IMR-90 (cell line): ENCODE measurements around the gene NEGR1. TPM values are rescaled to one million over a fixed set of nuclear protein-coding genes. Genes with fewer than 3 reads are reported as not detected.

Experiments used
- ATAC-seq: fragments of 200-7000 bp; cut with Tn5 transposase; 2 replicates; pipeline ENCODE4 v1.9.1; 2020; ENCODE audit warnings: low read depth, mild to moderate bottlenecking, moderate library complexity
- BruUV-seq: library from RNA; stranded (reverse); fragments of 400-500 nt; replicated peaks from 2 replicates; lab custom pipeline; 2021; lab: Mats Ljungman, UMichigan
- CTCF ChIA-PET: fragments of 300-600 bp; formaldehyde crosslinking; extraction: SDS; loops from one replicate; lab custom pipeline; 2021; ENCODE audit warnings: antibody characterized with exemption; lab: Yijun Ruan, JAX
- POLR2A ChIA-PET: fragments of 300-600 bp; sonication (Branson Sonifier 250); formaldehyde crosslinking; loops from one replicate; lab custom pipeline; 2022; ENCODE audit warnings: antibody characterized with exemption; ENCODE audit not compliant: unreplicated experiment; lab: Charles Lee
- DNase-seq: peaks from one replicate; pipeline ENCODE4 v3.0.0; 2013
- H2AFZ ChIP-seq: replicated peaks from 2 replicates; pipeline ENCODE3; 2013; ENCODE audit warnings: low read length, mild to moderate bottlenecking; ENCODE audit not compliant: poor library complexity
- H2AK5ac ChIP-seq: 2 replicates; pipeline ENCODE4 v1.6.1; 2013; ENCODE audit warnings: low read depth, low read length, inconsistent platforms
- H2AK9ac ChIP-seq: replicated peaks from 2 replicates; pipeline ENCODE3; 2013; ENCODE audit warnings: mild to moderate bottlenecking, low read depth, low read length, moderate library complexity; ENCODE audit not compliant: poor library complexity
- H2BK120ac ChIP-seq: 2 replicates; pipeline ENCODE4 v1.6.1; 2013; ENCODE audit warnings: low read depth, low read length, inconsistent platforms
- H2BK15ac ChIP-seq: 3 replicates; pipeline ENCODE4 v1.6.1; 2013; ENCODE audit warnings: low read depth, low read length, inconsistent platforms
- H2BK20ac ChIP-seq: 2 replicates; pipeline ENCODE4 v1.6.1; 2013; ENCODE audit warnings: low read depth, mild to moderate bottlenecking, inconsistent platforms, low read length, moderate library complexity
- H2BK5ac ChIP-seq: 2 replicates; pipeline ENCODE4 v1.6.1; 2013; ENCODE audit warnings: mild to moderate bottlenecking, low read depth, low read length, inconsistent platforms; ENCODE audit not compliant: poor library complexity, severe bottlenecking
- H3K14ac ChIP-seq: replicated peaks from 2 replicates; pipeline ENCODE4 v1.6.1; 2013; ENCODE audit warnings: low read depth, low read length, inconsistent platforms
- H3K18ac ChIP-seq: 2 replicates; pipeline ENCODE4 v1.6.1; 2013; ENCODE audit warnings: low read depth, low read length, control low read depth
- H3K23ac ChIP-seq: 2 replicates; pipeline ENCODE4 v1.6.1; 2013; ENCODE audit warnings: low read depth, low read length, inconsistent platforms
- H3K27ac ChIP-seq: 2 replicates; pipeline ENCODE4 v1.5.1; 2013; ENCODE audit warnings: mild to moderate bottlenecking, control low read depth, low read length; ENCODE audit not compliant: insufficient read depth
- H3K27me3 ChIP-seq: 2 replicates; pipeline ENCODE4 v1.6.1; 2013; ENCODE audit warnings: low read length; ENCODE audit not compliant: control insufficient read depth, insufficient read depth
- H3K36me3 ChIP-seq: 2 replicates; pipeline ENCODE4 v1.6.1; 2013; ENCODE audit warnings: low read length, mixed read lengths; ENCODE audit not compliant: control insufficient read depth, insufficient read depth
- H3K4ac ChIP-seq: 2 replicates; pipeline ENCODE4 v1.6.1; 2013; ENCODE audit warnings: low read depth, low read length, inconsistent platforms
- H3K4me1 ChIP-seq: 2 replicates; pipeline ENCODE4 v1.6.1; 2013; ENCODE audit warnings: low read length, mixed read lengths; ENCODE audit not compliant: control insufficient read depth, insufficient read depth
- H3K4me2 ChIP-seq: 2 replicates; pipeline ENCODE4 v1.6.1; 2013; ENCODE audit warnings: low read depth, mild to moderate bottlenecking, control low read depth, low read length, moderate library complexity
- H3K4me3 ChIP-seq: 2 replicates; pipeline ENCODE4 v1.5.1; 2013; ENCODE audit warnings: low read depth, mild to moderate bottlenecking, control low read depth, low read length, moderate library complexity; ENCODE audit not compliant: insufficient read depth
- H3K56ac ChIP-seq: 2 replicates; pipeline ENCODE4 v1.6.1; 2013; ENCODE audit warnings: low read length, inconsistent platforms; ENCODE audit not compliant: insufficient read depth; ENCODE audit errors: extremely low read depth
- H3K79me1 ChIP-seq, 2 experiments: 2 replicates each; pipeline ENCODE4 v1.6.1; 2013; ENCODE audit warnings: low read length in 2 of 2, inconsistent platforms in 1 of 2, low read depth in 1 of 2
- H3K9ac ChIP-seq: 2 replicates; pipeline ENCODE4 v1.6.1; 2013; ENCODE audit warnings: low read depth, low read length, control low read depth
- H3K9me1 ChIP-seq: 2 replicates; pipeline ENCODE4 v1.6.1; 2013; ENCODE audit warnings: low read length, inconsistent platforms; ENCODE audit not compliant: insufficient read depth
- H3K9me3 ChIP-seq: 2 replicates; pipeline ENCODE4 v1.6.1; 2013; ENCODE audit warnings: low read length; ENCODE audit not compliant: control insufficient read depth, insufficient read depth
- H4K20me1 ChIP-seq: 2 replicates; pipeline ENCODE4 v1.6.1; 2013; ENCODE audit warnings: low read length, inconsistent platforms; ENCODE audit not compliant: insufficient read depth
- H4K5ac ChIP-seq: 2 replicates; pipeline ENCODE4 v1.6.1; 2013; ENCODE audit warnings: mild to moderate bottlenecking, low read depth, low read length, control low read depth
- H4K8ac ChIP-seq, 2 experiments: 2 replicates each; pipeline ENCODE4 v1.6.1; 2013; ENCODE audit warnings: low read depth in 2 of 2, low read length in 2 of 2, control low read depth in 1 of 2, inconsistent platforms in 1 of 2
- H4K91ac ChIP-seq: 2 replicates; pipeline ENCODE4 v1.6.1; 2013; ENCODE audit warnings: low read depth, low read length, inconsistent platforms; ENCODE audit not compliant: insufficient read depth
- CEBPB ChIP-seq: IDR thresholded peaks from 2 replicates; pipeline ENCODE4 v1.6.1; 2012; ENCODE audit warnings: low read depth, low read length, improper control_type of control experiment
- FOS ChIP-seq: fragments of 150-350 bp; IDR thresholded peaks from 2 replicates; pipeline ENCODE4 v1.6.1; 2016; ENCODE audit warnings: low read depth, low read length
- RAD21 ChIP-seq: IDR thresholded peaks from 2 replicates; pipeline ENCODE4 v1.6.1; 2012; ENCODE audit warnings: low read length, improper control_type of control experiment
- RCOR1 ChIP-seq: IDR thresholded peaks from 2 replicates; pipeline ENCODE4 v1.6.1; 2012; ENCODE audit warnings: mild to moderate bottlenecking, low read length, improper control_type of control experiment; ENCODE audit not compliant: insufficient replicate concordance
- WGBS, 2 experiments: methylation state at CpG; one replicate each; pipeline versions ENCODE4 v1.1.5 to v1.1.7; 2013; ENCODE audit warnings: missing lambda C conversion rate in 2 of 2; ENCODE audit not compliant: insufficient read length in 1 of 2; ENCODE audit errors: extremely low coverage in 2 of 2; 5-methylcytosine and 5-hydroxymethylcytosine counted together
- dilution Hi-C: fragments of 300-500 bp; cut with HindIII; formaldehyde crosslinking; loops from one replicate; pipeline ENCODE4 v1.14.3; 2018; ENCODE audit warnings: low sequenced_read_pairs; ENCODE audit not compliant: unreplicated experiment
- in situ Hi-C: fragments of 300-500 bp; cut with MboI; formaldehyde crosslinking; loops from 3 replicates; pipeline ENCODE4 v1.14.3; 2019; ENCODE audit warnings: low sequenced_read_pairs, inconsistent platforms, mixed read lengths
- intact Hi-C: fragments of 100-400 bp; cut with micrococcal nuclease; formaldehyde crosslinking; loops from 2 replicates; pipeline ENCODE4 v1.10.0; 2022
- polyA plus RNA-seq, 3 experiments: library from polyadenylated mRNA; depleted of rRNA; stranded (reverse); fragments of >200 nt; gene quantifications; 2 replicates each; pipeline ENCODE4 v1.2.3, GENCODE V29; 2012; ENCODE audit warnings: low replicate concordance in 1 of 3
- total RNA-seq: library from RNA; depleted of rRNA; stranded (reverse); fragments of >200 nt; gene quantifications from 2 replicates; pipeline ENCODE4 v1.2.3, GENCODE V29; 2012

NEGR1 gene
- total and polyA plus RNA-seq, 2 of the 4 experiments (the other 2 are of a cell fraction) = 5.1 to 9.1 TPM

DNA sequence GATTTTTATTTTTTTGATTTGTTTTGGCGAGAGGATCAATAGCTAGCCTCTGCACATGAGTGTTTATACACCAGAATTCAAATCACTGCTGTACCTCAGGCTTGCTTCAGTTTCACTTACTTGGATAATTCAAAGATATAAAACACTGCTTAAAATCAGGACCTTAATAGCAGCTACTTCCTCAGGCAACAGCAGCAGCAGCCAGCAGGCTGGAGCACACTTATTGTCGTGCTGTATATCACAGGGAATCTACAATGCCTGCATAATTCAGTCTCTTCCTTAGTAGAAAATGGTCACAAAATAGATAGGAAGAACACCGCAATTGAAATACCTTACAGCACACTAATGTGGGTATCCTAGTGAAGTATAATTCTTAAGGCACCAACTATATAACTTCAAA lies 497.3 kb downstream of the NEGR1 start:
- H3K23ac ChIP-seq = no peak overlapping the region
- H3K4me2 ChIP-seq = peak overlapping the region; percentile 16; the same call in 1 of the 2 replicates
- H4K20me1 ChIP-seq = no peaks in the 10 kb centered on the region
- no peak for DNase-seq
- no peak overlapping the region for H2BK120ac ChIP-seq
- no peak overlapping the region for H3K27ac ChIP-seq
- in situ Hi-C loops (no loop called here), dilution Hi-C loops (no loop called here), intact Hi-C loops (no loop called here)
- CTCF ChIA-PET = no interaction called here
- no peak overlapping the region for H4K5ac ChIP-seq
- 0 out of 2 replicates have a peak, but pooled peaks cover 1% of the 10 kb centered on the region for H3K4me1 ChIP-seq
- H3K9ac ChIP-seq = no peak overlapping the region
- H2BK15ac ChIP-seq = no peak overlapping the region
- no peak overlapping the region for H3K4ac ChIP-seq
- POLR2A ChIA-PET = no interaction called here
- H3K18ac ChIP-seq = no peak overlapping the region
- no peak overlapping the region for H3K14ac ChIP-seq
- no CpG with 5 or more reads among the region's 3 CpGs for WGBS, 2 experiments
- H3K36me3 ChIP-seq = no peaks in the 10 kb centered on the region
- H3K9me1 ChIP-seq = no peaks in the 10 kb centered on the region
- no peak overlapping the region for H2BK5ac ChIP-seq
- no peak overlapping the region for H2AK9ac ChIP-seq
- ATAC-seq = no peak
- H3K4me3 ChIP-seq = no peak overlapping the region
- H2BK20ac ChIP-seq = no peak overlapping the region
- H3K27me3 ChIP-seq = no peaks in the 10 kb centered on the region
- no peak overlapping the region for H2AFZ ChIP-seq
- no peak overlapping the region for H4K91ac ChIP-seq
- no peak overlapping the region for H3K56ac ChIP-seq
- TF ChIP-seq RCOR1 (no peak), RAD21 (no peak), FOS (no peak), CEBPB (no peak)
- no peak overlapping the region for H4K8ac ChIP-seq
- no TSS peak for BruUV-seq
- H3K9me3 ChIP-seq = no peaks in the 10 kb centered on the region
- H3K79me1 ChIP-seq = no peaks in the 10 kb centered on the region
- H2AK5ac ChIP-seq = no peak overlapping the region
